ENCODE results near the gene SLC2A4RG.

GRCh38 chr20:63745961-63746731 lies 6.6 kb downstream of the SLC2A4RG start:
- TF ChIP-seq CTCF (IDR thresholded peaks at IDR 0.05) (no peak), POLR2A (IDR thresholded peaks at IDR 0.05) (no peak)
